Activated CD4-positive, alpha-beta T cell treated with anti-CD3 and anti-CD28 coated beads for 48 hours (primary cell): ENCODE results near the gene EFNB2.

ENCODE experiments used
- DNase-seq: peaks from one replicate; pipeline ENCODE4 v3.0.0-alpha.2; 2020

EFNB2 gene

DNA sequence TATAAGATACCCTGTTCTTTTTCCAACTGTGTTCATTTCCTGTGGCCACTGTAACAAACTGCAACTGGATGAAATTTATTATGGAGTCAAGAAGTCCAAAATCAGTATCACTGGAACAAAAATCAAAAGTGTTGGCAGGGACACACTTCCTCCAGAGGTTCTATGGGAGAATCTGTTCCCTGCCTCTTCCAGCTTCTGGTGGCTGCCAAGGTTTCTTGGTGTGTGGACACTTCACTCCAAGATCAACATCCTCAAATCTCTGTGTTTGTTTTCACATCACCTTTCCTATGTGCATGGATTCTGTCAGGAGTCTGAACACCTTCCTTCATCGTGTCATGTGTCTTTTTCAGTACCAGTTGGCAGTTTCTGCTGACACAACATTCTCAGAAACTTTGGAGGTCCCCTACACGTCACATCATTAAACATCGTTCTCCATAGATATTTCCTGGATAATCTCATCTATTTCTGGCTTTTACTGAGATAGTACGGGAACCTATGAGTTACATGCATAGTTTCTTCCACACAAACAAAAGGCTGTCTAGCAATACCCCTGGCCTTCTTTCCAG is 15.2 kb upstream of the EFNB2 start:
- DNase-seq: no peak

DNA sequence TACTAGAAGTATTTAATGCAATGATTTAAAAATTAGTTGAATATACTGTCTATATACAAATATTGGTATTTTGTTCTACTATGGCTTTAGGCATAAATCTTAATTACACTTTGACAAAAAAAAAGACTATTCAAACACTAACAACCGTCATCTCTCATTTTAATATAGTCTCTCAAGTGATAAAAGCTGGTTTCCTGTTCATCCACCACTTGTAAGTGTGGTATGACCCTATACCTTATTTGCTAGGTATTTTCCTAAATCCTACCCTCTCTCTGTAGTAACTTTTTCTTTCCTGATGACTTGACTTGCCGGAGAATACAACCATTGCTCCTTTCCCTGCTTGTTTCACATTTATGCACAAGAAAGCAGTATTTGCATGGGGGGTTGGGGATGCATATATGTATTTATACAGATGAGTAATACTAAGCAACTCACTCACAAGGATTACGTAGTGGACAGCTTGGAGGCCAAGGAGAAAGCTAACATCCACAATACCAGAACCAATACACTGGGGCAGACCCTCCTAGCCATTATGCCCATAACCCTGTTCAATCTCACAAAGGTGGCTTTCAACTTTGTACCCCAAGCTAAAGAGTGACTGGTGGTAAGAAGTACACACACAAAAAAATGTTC is 12.7 kb upstream of the EFNB2 start:
- DNase-seq: no peak

DNA sequence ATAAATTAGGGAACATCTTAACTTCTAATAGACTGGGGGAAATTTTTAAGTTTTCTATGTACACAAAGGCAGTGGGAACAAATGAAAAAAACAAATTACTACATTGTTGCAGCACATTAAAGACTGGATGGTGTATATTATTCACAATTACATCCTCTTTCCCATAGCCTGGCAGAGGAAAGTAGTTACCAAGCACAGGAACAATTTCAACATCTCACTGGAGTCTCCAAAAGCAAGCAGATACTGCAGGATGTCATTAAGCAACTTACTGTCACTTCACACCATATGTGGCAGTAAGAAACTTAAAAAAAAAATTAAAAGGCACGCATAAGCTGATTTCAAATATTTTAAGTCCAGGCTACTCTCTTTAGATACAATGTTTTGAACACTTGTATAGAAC is 6.4 kb upstream of the EFNB2 start:
- DNase-seq: no peak

GRCh38 chr13:106540613-106541012 is 5.2 kb upstream of the EFNB2 start:
- DNase-seq: no peak

GRCh38 chr13:106537521-106537920 is 2.1 kb upstream of the EFNB2 start:
- DNase-seq: no peak

DNA sequence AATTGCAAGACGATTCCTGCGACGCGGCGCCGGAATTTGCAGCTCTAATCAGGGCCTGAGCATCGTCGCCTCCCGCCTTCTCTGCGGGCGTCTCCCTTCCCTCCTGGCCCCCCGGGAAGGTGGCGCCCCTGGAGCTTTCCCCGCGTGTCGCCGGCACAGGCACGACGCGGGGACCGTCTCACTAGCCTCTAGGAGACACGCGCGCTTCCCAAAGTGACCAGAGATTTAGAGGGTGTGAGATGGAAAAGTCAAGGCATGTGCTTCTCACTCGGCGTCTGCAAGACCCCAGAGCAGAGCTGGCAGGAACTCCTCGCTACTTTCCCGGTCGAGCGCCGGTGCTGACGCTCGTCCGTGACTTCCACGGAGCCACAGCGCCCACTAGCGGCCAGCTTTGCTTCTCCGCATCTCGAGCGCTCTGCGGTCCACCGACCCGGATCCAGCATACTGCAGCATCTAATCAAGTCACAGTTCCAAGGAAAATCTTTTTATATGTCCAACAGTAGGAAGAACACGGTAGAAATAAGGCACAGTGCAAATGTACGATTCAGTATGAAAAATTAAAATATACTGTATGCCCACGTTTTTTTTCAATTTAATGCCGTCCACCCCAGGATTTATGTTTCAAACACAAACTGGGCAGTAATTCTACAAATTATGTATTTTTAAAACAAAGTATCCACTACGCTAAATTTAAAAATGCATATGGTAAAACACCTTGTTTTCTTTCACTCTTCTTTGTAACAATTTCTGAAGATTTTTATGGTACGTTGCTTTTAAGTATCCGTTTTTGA is 977 bp upstream of the EFNB2 start:
- peak; percentile 91 for DNase-seq

- DNase-seq: peak; percentile 4
Measured at GRCh38 chr13:106534639-106535551, 567 bp downstream of the EFNB2 start.

- peak; percentile 34 for DNase-seq
Measured at GRCh38 chr13:106533943-106534638, 1.4 kb downstream of the EFNB2 start.

- DNase-seq: peak; percentile 32
Measured at GRCh38 chr13:106533101-106533942, 2.1 kb downstream of the EFNB2 start.

DNA sequence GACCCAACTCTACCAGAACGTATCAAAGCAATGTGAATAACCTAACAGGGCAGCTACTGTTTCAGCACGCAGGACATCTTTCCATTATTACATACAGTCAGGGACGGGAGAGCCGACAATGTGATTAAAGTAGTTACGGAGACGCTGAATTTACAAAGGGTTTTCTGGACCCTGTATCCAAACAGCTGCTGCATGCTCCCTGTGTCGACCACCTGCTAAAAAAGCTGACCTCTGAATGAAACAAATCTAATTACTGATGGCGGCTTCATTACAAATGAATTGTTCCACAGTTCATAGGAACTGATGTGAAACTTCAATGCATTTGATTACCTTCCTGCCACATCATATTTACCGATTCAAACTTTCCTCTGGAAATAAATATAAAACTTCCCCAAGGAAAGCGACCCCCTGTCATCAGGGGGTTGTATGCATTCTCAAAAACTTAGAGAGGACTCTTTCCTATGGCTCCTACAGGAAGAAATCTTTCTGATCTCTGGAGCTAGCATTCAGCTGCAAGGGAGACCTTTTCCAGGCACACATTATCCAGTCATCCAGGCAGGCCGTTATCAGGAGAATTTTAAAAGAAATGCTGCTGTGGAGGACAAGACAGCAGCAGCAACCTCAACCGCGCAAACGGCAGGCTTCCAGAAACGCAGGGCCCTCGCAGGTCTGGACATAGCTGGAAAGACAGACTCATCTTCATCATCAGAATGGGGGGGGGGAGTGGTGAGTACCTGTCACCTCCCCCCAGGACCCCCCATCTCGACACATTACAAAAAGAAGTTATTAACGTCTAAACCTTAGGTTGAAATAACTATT is 3.1 kb downstream of the EFNB2 start:
- DNase-seq: no peak

GRCh38 chr13:106530980-106531481 is 4.4 kb downstream of the EFNB2 start:
- DNase-seq: no peak

- no peak for DNase-seq
Measured at GRCh38 chr13:106530171-106530851, 5.2 kb downstream of the EFNB2 start.

GRCh38 chr13:106529415-106530170 is 5.9 kb downstream of the EFNB2 start:
- no peak for DNase-seq

- no peak for DNase-seq
Measured at GRCh38 chr13:106528718-106529414, 6.6 kb downstream of the EFNB2 start.

DNA sequence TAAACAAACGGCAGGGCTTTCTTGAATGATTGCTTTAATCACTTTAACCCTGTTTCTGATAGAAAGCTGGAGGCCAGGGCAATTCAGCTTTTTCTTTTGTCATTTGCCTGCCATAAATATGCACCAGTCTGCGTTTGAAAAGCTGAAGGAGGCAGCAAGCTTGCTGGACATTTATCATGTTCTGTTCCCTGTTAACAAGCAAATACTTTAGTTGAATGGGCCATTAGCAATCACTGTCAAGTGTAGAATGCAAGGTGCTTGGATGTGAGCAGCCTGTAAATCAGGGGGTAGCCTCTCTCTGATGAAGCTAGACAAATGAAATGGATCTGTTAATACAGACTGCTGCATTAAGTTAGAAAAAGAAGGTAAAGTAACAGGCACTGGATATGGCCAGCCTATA is 7.6 kb downstream of the EFNB2 start:
- DNase-seq: no peak

- no peak for DNase-seq
Measured at GRCh38 chr13:106527445-106527801, 8.0 kb downstream of the EFNB2 start.

GRCh38 chr13:106526738-106527444 is 8.6 kb downstream of the EFNB2 start:
- no peak for DNase-seq

DNA sequence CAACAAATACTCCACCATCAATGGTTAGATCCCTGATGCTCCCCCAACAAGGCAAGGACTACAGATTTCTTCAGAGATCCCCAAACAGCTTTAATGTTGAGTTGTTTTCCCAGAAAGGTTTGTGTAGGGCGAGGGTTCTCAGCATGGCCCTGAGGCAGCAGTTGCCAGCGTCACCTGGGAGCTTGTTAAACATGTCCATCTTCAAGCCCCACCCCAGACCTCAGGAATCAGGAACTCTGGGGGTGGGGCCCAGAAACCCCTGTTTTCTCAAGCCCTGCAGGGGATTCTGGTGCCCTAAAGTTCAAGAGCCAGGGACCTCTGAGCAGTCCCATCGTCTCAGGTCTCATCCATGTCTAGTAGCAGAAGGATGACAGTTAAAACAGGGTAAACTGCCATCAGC is 9.6 kb downstream of the EFNB2 start:
- no peak for DNase-seq
